GM18520 (cell line): ENCODE results near the gene SLIT1.
A peak's percentile ranks its signal among the peaks of the same experiment; 100 is the strongest.

Experiments used
- ATAC-seq: cut with Tn5 transposase; IDR thresholded peaks from one replicate; pipeline ENCODE4 v1.9.1; 2021; ENCODE audit not compliant: unreplicated experiment

Gene SLIT1

DNA sequence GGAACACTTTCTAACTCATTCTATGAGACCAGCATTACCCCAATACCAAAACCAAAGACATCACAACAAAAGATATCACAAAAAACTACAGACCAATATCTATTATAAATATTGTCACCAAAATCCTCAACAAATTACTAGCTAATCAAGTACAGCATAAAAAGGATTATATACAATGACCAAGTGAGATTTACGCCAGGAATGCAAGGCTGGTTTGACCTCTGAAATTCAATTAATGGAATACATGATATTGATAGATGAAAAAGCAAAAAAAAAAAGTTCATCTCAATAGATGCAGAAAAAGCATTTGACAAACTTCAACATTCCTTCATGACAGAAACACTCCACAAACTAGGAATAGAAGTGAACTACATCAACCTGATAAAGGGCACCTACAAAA is 178.3 kb downstream of the SLIT1 start:
- no peak for ATAC-seq

DNA sequence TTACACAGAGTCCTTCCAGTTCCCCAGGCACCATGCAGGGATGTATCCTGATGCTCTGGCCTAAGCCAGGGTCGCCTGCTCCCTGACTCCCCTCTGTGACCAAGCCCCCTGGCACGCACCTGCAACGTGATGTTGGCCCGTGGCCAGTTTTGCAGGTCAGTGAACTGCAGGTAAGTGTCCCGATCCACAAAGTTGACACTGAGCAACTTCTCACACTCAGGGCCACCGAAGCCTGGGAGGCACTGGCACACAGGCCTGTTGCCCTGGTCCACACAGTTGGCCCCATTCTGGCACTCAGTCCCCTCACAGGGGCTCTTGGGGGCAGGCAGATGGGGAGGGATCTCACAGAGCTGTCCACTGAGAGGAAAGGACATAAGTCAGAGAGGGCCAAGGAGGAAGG is 179.4 kb downstream of the SLIT1 start:
- ATAC-seq: no peak

DNA sequence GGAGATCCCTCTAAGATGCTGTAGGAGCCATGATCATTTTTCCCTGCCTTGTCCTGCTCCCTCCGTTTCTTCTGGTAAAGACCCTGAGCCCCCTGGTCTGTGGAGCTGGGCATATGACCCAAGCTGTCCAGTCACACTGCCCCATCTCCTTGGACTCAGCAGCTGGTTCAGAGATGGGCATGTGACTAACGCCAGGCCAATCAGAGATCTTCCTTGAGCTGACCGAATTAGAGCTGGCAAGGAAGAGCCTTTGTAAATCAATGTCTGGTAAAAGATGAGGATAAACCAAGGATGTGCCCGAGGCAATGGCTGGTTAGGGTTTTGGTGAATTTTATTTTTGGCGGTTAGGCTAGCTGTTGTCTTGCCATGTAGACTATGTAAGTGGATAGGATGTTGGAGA is 180.4 kb downstream of the SLIT1 start:
- ATAC-seq: no peak

DNA sequence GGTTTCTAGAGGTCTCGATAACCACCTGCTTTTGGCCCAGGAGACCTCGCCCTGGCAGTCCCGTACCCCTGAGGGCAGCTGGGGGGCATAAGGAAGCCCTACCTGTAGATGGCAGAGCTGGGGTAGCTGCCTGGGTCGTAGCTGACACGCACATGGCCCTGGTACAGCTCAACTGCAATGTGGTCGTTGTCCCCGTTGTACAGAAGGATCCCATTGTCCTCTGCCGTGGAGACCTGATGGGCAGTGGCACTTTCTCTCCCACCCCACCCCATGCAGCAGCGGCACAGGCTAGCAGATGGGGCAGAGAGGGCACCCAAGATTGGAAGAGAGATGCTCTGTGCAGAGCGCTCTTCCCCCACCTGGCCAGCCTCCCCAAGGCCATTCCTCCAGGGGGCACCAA is 181.2 kb downstream of the SLIT1 start:
- no peak for ATAC-seq

DNA sequence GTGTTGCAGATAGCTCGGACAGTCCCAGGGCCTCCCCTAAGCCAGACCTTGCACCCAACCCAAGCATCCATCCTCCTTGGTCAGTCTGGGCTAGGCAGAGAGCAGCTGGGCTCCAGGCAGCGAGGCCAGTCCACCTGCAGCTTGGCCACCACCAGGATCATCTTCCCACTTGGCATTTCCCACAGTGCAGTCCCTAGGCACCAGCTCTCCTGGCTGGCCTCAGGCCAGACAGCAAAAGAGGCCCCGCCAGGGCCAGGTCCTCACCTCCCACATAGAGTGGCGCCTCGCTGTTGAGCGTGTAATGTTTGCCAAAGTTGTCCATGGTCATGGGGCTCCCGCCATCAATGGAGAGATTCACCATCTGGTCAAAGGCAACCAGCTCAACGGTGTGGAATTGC is 182.0 kb downstream of the SLIT1 start:
- no peak for ATAC-seq

DNA sequence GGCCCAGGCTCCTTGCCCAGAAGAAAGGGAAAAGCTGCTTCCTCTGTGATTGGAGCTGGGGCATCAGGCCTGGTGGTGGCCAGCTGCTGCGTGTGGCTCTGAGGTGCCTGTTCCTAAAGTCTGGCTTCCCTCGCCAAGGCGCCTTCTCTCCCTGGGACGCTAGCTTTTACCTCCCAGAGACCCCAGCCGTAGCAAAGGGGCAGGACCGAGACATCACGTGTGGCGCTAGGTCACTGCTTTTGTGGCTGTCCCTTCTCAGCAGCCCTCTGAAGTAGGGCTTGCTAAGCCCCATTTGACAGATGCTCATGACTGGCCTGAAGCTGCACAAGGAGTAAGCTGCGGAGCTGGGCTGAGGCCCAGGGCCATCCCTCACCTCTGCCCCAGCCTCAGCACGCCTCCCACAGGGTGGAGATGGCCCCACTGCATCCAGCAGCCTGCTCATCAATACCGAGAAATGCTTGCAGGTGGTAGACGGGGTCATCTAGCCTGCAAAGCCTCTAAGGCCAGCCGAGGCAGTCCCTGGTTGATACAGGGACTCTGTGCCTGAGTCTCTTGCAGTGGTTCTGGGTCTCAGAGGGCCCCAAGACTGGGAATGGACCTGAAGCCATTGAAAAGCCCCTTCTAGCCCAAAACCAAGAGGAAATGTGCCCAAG is 182.5 kb downstream of the SLIT1 start:
- no peak for ATAC-seq

DNA sequence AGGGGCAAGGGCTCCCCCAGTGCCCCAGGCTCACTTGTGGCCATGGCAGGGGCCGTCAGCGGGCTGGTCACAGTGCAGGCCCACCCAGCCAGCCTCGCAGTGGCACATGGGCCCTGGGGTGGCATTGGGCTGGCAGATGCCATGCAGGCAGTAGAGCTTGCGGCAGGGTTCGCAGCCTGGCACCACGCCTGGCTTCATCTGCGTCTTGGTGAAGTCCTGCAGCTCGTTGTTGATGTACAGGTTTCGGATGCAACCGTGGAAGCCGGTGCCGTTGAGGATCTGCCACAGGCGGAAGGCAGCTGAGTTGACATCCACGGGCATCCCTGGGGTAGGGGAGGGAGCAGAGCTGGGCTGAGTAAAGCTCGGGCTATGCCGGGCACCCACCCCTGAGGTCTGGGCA is 183.1 kb downstream of the SLIT1 start:
- ATAC-seq: no peak

DNA sequence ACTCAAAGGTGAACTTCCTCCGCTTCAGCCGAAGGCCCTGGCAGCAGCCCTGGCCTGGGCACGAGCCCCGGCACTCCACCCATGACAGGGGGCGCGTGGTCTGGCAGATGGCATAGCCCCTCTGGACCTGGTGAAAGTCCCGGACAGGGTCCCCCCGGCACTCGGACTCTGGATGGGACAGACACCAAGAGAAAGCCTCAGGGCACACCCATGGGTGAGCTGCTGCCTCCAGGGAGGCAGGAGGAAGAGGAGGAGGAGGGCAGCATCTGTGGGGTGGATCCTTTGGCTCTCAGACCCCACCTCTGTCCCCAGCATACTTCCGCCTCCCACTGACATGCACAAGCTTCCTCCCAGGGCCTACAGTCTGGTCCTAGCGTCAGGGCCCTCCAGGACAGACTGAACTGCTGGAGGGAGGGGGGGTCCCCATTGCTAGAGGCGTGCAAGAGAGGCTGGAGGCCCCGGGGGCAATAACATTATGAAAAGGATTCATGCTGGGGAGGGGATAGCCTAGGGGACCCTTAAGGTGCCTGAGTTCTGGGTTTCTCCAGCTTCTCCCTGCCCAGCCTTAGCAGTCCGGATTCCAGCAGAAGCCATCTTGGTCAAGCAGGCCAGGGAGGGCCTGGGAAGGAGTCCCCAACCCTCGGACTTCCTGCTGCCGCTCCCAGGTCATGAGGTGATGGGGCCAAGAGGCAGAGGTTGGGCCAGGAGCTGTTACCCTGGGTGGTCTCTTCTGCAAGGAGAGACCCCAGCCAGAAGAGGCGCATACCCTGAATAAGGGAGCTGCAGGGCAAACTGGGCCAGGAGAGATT is 184.4 kb downstream of the SLIT1 start:
- ATAC-seq: no peak

DNA sequence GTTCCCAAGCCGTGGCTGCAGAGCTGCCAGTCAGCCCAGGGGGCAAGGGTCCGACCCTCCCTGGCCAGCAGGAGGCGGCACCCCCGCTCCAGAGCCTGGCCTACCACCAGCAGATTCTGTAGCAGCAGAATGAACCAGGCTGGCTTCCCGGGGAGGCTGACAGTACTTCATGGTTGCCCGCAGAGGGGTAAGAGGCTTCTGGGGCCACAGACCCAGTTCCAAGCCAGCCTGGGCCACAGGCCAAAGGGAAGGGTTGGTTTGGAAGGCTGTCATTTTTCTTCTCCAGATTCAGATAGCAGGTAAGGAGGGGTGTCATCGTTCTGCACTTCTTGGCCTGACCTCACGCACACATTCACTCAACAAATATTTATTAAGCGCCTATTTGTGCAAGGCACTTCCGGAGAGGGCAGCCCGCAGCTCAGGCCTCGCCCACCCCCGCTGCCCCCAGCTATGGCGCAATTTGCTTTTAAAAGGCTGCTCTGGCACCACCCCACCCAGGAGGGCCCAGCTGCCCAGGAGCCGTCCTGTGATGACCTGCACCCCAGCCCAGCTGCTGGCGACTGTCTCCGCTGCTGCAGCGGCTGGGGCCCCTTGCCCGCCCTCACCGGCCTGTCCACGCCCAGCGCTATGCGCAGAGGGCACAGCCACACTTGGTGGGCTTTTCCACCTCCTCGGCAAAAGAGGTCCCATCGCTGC is 185.1 kb downstream of the SLIT1 start:
- ATAC-seq: no peak

DNA sequence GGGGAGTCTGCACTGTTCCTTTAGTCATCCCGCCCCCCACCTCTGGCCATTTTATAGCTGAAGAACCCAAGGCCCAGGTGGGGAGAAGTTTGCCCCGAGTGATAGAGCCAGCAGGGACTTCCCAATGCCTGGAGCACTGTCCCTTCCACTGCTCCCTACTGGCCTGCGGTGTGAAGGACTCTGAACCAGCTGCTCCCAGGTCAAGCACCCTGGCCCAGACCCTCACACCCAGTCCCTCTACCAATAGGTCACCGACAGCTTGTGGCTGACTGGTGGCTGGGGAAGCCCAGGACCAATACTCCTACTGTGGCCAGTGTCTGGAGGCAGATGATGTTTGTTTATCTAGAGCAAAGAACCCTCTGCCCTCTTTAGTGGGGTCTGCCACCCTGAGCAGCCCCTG is 185.8 kb downstream of the SLIT1 start:
- ATAC-seq: no peak

DNA sequence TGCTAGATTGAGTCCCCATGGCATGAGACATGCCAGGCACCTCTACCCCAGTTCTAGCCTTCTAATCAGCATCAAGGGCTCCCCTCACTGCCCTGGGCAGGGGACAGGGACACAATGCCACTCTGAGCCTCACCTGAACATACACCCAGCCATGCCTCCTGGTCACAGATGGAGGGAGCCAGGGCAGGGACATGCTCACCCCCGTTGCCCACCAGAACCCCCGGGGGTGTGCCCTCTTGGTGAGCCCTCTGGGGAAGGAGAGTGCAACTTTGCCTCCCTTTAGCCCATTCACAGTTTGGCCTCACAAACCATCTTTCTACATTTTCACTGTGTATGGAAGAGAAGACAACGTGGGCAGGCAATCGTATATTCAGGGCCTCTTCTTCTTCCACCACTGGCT is 186.4 kb downstream of the SLIT1 start:
- ATAC-seq: no peak

DNA sequence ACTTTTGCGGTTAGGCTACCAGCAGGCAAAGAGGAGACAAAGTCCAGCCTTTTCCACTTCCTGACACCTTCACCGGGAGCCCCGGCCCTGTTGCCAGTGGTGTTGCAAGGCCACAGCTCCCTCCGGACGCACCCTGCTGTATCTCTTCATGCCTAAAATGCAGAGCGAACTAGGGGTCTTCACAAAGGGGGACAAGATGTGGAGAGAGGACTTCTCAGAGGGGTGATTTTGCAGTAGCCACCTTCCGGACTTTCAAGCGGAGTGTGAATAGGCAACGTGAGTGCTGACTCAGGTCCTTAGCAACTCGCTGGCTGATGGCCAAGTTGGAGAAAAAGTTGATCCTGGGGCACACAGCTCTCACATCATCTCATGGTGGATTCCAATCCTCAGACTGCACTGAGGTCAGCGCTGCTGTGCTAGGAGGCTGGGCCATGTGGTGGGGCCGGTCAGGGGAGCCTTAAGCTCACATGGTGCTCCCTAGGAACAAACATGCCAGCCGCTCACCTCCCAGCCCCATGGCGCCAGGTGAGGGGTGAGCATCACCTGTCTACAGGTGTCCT is 187.3 kb downstream of the SLIT1 start:
- ATAC-seq: no peak

DNA sequence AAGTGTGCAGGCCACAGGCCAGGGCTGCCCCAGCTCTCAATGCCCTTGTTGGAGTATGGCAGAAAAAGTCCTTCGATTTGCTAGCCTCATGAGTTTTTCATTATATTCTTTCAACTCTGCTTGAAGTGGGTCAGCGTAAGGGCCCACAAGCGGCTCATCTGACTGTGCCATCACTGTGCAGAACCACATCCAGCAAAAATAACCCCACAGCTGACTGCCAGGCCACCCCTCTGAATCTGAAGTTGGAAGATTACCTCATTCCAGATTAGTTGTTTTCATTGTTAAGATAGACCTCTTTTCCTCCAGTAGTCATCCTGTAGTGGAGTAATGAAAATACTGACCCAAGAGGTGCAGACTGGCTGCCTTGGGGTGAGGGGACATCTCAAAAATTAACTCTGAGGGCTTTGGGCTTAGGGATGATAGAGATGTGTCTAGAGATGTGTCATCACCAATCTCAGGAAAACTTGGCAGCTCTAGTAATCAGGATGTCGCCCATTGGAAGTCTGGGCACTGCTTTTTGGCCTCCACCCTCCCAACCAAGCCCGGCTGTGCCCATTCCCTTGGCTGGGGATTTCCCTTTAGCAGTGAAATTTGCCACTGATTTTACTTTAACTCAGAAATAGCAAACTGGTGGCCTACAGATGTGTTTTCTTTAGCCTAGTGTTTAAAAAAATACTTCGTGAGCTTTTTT is 189.3 kb downstream of the SLIT1 start:
- ATAC-seq: no peak

DNA sequence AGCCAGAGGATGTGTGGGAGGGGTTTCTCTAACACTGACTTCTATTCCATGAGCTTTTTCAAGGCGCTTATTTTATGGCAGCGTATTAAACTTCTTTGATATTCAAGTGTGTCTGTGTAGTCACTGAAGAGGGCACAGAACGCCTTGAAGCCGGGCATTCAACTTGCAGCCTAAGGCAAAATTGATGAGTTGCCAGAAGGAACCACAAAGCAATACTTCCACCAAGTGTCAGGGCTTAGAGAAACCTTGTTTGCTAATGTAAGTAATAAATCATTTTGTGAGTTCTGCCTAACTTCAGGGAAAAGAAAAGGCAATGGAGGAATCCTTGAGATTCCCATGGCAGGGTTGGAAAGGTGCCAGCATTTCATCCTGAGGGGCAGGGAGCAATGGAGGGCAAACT is 189.9 kb downstream of the SLIT1 start:
- ATAC-seq: no peak

DNA sequence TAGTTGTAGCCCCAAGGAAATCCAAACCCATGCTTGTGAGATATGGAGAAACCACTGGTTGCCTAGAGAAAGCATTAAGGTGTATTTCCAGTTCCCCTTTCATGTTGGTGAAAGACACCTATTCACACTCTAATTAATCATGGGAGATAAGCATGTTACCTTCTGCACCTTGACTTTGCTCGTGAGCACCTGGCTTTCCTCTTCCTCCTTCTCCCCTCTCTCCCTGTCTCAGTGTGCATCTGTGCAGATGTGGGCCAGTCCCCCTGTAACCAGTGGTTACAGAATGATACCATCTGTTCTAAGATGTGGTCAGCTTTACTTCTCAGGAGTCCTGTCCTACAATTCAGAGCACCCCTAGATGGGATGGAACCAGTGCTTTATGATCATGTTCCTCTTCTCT is 193.0 kb downstream of the SLIT1 start:
- ATAC-seq: peak; percentile 46

DNA sequence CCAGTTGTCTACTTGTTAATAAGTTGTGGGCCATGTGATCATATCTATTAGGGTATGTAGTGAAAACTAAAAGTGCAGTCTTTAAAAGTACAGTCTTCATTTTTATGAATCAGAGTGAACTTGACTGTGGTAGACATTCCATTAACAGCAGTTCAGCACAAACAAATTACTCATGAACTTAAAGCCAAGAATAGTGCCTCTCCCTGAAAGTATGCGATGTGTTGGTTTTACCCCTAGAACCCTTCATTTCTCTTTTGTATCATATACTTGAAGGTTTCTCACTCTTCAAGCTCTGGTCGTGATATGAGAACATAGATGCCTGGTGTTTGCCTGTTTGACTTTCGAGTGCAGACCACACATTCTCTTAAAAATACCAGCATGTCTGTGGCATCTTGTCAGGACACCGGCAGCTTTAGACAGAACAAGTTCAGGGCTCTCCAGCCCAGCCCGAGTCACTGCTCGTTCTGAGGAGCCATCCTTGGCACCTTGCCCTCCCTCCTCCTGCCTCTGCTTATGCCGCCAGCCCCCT is 194.4 kb downstream of the SLIT1 start:
- peak; percentile 51 for ATAC-seq

DNA sequence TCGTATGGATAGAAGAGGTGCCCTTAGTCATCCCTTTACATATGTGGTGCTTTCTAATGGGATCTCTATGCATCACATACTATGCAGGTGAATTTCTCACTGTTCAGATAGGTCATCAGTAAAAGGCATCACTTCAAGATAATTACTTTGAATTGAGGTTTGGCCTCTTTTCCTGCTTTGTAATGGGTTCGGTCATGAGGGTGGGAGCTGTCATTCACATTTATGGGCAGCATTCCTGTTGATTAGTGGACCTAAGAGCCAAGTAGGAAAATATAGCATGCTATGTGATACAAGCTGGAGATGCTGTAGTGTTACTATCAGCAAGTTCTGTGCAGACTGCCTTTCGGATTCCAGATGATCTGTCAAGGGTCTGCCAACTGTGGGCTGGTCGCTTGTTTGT is 197.3 kb downstream of the SLIT1 start:
- ATAC-seq: no peak

DNA sequence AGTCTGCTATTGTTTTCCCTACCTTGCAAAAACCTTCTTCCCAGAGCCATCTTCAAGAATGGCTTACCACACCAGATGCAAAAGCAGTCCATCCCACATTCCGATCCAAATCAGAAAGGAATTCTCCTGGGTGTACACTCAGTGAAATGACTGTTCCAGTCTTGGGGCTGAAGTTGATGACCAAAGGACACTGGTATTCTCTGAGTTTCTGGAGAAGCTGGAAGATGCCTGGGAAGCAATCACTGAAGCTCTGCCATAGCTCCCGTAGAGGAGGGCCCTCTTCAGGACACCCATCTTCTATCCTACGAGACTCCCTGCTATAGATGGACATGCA is 197.9 kb downstream of the SLIT1 start:
- no peak for ATAC-seq

DNA sequence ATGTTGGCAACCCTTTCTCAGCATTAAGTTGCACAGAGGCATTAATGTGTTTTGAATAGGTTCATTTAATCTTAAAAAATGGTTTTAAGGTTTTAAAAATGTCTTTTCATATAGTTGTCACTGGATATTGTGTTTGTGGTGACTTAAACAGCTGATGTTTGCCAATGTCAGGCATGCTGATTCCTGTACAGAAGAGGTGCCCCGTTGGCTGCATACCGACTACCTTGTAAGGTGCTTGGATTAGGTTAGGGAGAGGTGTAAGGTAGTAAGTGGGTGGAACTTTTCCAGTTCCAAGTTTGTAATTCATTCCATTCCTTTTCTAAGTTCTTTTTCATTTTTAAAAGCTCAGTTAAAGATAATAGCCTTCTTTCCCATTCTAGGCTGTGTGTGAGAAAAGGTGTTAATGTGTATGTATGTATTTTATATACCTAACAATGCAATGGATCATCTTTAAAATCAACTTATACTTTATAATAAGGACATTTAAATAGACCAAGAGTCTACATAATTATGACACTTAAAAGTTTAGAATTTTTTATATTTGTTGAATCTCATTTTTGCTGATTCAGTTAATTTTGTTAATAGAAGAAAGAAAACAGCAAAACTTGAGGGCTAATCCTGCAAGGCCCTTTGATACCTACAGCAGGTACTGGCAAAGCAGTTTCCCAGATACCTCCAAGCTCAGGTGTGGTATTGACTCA is 198.5 kb downstream of the SLIT1 start:
- ATAC-seq: no peak

DNA sequence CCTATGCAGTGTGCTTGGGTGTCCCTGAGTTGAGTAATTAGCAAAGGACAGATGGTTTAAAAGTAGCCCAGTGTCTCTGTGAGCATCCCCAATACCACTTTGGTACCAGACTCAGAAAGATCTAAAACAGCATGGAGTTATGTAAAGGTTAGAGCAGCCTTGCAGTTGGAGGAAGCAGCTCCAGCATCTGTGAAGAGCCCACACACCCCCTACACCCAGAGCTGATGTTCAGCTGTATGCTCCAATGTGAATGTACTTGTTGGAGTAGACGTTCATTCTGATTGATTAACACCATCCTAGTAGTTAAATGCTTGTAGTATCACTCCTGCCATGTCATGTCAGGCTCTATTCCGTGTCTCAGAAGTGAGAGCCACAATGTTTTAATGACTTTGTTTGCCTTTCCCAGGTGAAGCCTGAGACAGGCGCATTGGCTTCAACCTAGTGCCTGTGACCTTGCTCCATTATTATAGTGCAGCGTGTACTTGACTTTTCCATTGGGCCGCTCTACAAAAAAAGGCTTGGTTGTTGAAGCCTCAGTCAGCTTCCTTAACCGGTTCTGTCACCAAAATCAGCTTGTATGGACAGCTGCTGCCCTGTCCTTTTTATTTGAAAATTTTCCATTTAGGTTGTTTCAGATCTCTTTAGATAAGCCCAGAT is 199.4 kb downstream of the SLIT1 start:
- ATAC-seq: no peak
